ENCODE data around the gene RALGPS1. TPM values are rescaled to one million over a fixed set of nuclear protein-coding genes. Genes with fewer than 3 reads are reported as not detected.

Gene RALGPS1
- total and polyA plus RNA-seq, 2 of the 13 experiments (the other 11 are each of a cell fraction or from before 2014, with no cell fraction given): 3.7 to 6.5 TPM

- TF ChIP-seq ZNF430 (CRISPR knock-in tag; IDR thresholded peaks at IDR 0.05) (0 out of 2 replicates have a peak, but pooled peaks have one; percentile 33), ZNF619 (CRISPR knock-in tag; IDR thresholded peaks at IDR 0.05) (no peak), GPBP1L1 (CRISPR knock-in tag; IDR thresholded peaks at IDR 0.05) (no peak), ZNF354B (CRISPR knock-in tag; IDR thresholded peaks at IDR 0.05) (no peak), POLR2AphosphoS5 (IDR thresholded peaks at IDR 0.05; ENCODE audit: low read depth, low read length) (peak; percentile 32; the same call in 1 of the 2 replicates), ASH2L (IDR thresholded peaks at IDR 0.05; ENCODE audit: insufficient read length, low read depth, low read length) (no peak), ATF7-NPFF (CRISPR knock-in tag; IDR thresholded peaks at IDR 0.05; ENCODE audit: low read depth) (no peak), BHLHE40 (IDR thresholded peaks at IDR 0.05; ENCODE audit: low read length) (peak; percentile 71), GATAD2A (CRISPR knock-in tag; IDR thresholded peaks at IDR 0.05) (no peak), ZNF160 (CRISPR knock-in tag; IDR thresholded peaks at IDR 0.05) (no peak), DNMT3B (CRISPR knock-in tag; conservative IDR thresholded peaks at IDR 0.05) (no peak), ZNF704 (CRISPR knock-in tag; IDR thresholded peaks at IDR 0.05; ENCODE audit: borderline replicate concordance) (no peak), TBX2 (CRISPR knock-in tag; IDR thresholded peaks at IDR 0.05; ENCODE audit: borderline replicate concordance) (peak; percentile 20; the same call in 1 of the 2 replicates), SOX5 (CRISPR knock-in tag; IDR thresholded peaks at IDR 0.05; ENCODE audit: borderline replicate concordance) (no peak), PPARG (CRISPR knock-in tag; conservative IDR thresholded peaks at IDR 0.05) (no peak), SAP130 (CRISPR knock-in tag; IDR thresholded peaks at IDR 0.05; ENCODE audit: low read depth) (peak; percentile 39; the same call in 1 of the 2 replicates), ZC3H4 (CRISPR knock-in tag; IDR thresholded peaks at IDR 0.05; ENCODE audit: borderline replicate concordance) (no peak), MTA1 (CRISPR knock-in tag; IDR thresholded peaks at IDR 0.05; ENCODE audit: borderline replicate concordance) (no peak), TCF12 (IDR thresholded peaks at IDR 0.05) (no peak), TCF12 (CRISPR knock-in tag; IDR thresholded peaks at IDR 0.05) (no peak), SNRNP70 (IDR thresholded peaks at IDR 0.05; ENCODE audit: low read depth, low read length) (no peak), KDM2A (CRISPR knock-in tag; IDR thresholded peaks at IDR 0.05; ENCODE audit: borderline replicate concordance, low read depth) (peak; percentile 37; the same call in 1 of the 2 replicates), IRX3 (CRISPR knock-in tag; IDR thresholded peaks at IDR 0.05; ENCODE audit: borderline replicate concordance, low read depth) (no peak)
- TF ChIP-seq, protein P1, sequence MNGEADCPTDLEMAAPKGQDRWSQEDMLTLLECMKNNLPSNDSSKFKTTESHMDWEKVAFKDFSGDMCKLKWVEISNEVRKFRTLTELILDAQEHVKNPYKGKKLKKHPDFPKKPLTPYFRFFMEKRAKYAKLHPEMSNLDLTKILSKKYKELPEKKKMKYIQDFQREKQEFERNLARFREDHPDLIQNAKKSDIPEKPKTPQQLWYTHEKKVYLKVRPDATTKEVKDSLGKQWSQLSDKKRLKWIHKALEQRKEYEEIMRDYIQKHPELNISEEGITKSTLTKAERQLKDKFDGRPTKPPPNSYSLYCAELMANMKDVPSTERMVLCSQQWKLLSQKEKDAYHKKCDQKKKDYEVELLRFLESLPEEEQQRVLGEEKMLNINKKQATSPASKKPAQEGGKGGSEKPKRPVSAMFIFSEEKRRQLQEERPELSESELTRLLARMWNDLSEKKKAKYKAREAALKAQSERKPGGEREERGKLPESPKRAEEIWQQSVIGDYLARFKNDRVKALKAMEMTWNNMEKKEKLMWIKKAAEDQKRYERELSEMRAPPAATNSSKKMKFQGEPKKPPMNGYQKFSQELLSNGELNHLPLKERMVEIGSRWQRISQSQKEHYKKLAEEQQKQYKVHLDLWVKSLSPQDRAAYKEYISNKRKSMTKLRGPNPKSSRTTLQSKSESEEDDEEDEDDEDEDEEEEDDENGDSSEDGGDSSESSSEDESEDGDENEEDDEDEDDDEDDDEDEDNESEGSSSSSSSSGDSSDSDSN (CRISPR knock-in tag; IDR thresholded peaks at IDR 0.05): peak; percentile 22; the same call in 1 of the 2 replicates
Observed at GRCh38 chr9:127122176-127123063, 207.8 kb downstream of the RALGPS1 start, which contains the start of gene ANGPTL2 (continued).

Data from HepG2 (cell line).